OCI-LY3 (cell line): ENCODE results near the gene POU3F3.

Source experiments
- H2AFZ ChIP-seq: fragments of 200-600, 300-600 bp; shearing (Covaris generic); 2 replicates; pipeline ENCODE4 v1.6.0; 2014; ENCODE audit warnings: antibody characterized with exemption, low read depth, low read length
- H3K27ac ChIP-seq: fragments of 200-600, 300-600 bp; sonication (generic); 2 replicates; pipeline ENCODE4 v1.5.1; 2014; ENCODE audit warnings: mild to moderate bottlenecking, low read length, moderate library complexity, mixed read lengths
- H3K27me3 ChIP-seq: fragments of 200-600, 300-600 bp; sonication (generic); 2 replicates; pipeline ENCODE4 v1.6.1; 2014; ENCODE audit warnings: low read depth, low read length, mixed read lengths
- H3K36me3 ChIP-seq: fragments of 200-600, 300-600 bp; sonication (generic); replicated peaks from 2 replicates; pipeline ENCODE3; 2014; ENCODE audit warnings: low read depth, low read length, mixed read lengths
- H3K4me1 ChIP-seq: fragments of 300-600, 200-600 bp; sonication (generic); 2 replicates; pipeline ENCODE4 v1.6.1; 2014; ENCODE audit warnings: low read length, mixed read lengths
- H3K4me2 ChIP-seq: fragments of 200-600, 300-600 bp; sonication (generic); 2 replicates; pipeline ENCODE4 v1.6.1; 2014; ENCODE audit warnings: low read length, mixed read lengths
- H3K4me3 ChIP-seq: fragments of 300-600, 200-600 bp; sonication (generic); 2 replicates; pipeline ENCODE4 v1.5.1; 2014; ENCODE audit warnings: antibody characterized with exemption, mild to moderate bottlenecking, low read length, moderate library complexity
- H3K79me2 ChIP-seq: fragments of 300-600, 200-600 bp; shearing (Covaris generic); 2 replicates; pipeline ENCODE4 v1.6.1; 2014; ENCODE audit warnings: mild to moderate bottlenecking, low read length, mixed read lengths
- H3K9ac ChIP-seq: fragments of 300-600, 200-600 bp; shearing (Covaris generic); 2 replicates; pipeline ENCODE4 v1.6.0; 2014; ENCODE audit warnings: mild to moderate bottlenecking, low read length, moderate library complexity
- H3K9me3 ChIP-seq: fragments of 200-600, 300-600 bp; shearing (Covaris generic); 2 replicates; pipeline ENCODE4 v1.6.1; 2014; ENCODE audit warnings: low read length, mixed read lengths; ENCODE audit not compliant: insufficient read depth
- H4K20me1 ChIP-seq: fragments of 200-600, 300-600 bp; sonication (generic); 2 replicates; pipeline ENCODE4 v1.6.1; 2016; ENCODE audit warnings: low read length, mixed read lengths; ENCODE audit not compliant: insufficient read depth
- EZH2phosphoT487 ChIP-seq: fragments of 200-600 bp; shearing (Covaris generic); IDR thresholded peaks from 2 replicates; pipeline ENCODE4 v1.6.1; 2018; ENCODE audit warnings: antibody characterized with exemption, mixed run types, low read depth
- TF ChIP-seq, protein P1 (sequence below): fragments of 200-600, 300-600 bp; sonication (generic); IDR thresholded peaks from 2 replicates; pipeline ENCODE4 v1.5.1; 2014; ENCODE audit warnings: antibody characterized with exemption, low read length, low read depth

The POU3F3 gene

DNA sequence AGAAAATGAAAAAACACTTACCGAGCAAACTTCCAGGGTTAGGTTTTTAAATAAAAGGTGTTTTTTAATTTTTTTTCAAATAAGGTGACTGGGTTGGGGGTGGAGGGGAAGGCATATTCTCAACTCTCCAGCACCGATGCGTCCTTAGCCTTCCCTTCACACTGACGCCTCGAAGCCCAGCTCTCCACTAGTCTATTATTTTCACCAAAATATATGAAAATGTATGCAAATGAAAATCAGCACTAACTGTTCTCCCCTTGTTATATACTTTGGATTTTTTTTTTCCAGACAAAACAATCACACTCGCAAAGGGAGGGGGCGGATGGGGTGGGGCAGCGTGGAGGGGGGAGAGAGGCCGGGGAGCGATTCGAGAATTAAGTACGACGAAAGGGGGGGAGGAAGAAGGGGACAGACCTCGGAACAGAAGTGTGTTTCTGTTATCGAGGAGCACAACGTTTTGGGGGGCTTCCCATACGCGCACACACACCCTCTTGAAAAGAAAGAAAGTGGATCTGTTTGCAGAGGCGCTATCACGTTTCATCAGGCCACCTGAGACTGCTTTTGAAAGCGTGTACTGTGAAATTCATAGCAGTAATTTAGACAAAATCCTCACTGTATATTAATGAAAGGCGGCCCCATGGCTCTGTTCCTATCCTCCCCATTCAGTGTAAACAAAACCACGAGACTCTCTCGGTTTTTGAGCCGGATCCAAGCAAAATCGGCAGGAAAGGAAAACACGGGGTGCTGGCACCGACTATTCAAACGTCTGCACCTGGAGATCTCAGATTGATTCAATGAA is 2.4 kb upstream of the POU3F3 start:
- Histone ChIP-seq H3K4me1 (peaks cover 29% of the 10 kb centered on the region), H2AFZ (peak overlapping the region; percentile 27), H3K9ac (peak overlapping the region; percentile 14; the same call in 1 of the 2 replicates), H4K20me1 (no peaks in the 10 kb centered on the region), H3K9me3 (no peaks in the 10 kb centered on the region), H3K79me2 (no peaks in the 10 kb centered on the region), H3K27me3 (peaks cover 46% of the 10 kb centered on the region), H3K36me3 (no peaks in the 10 kb centered on the region), H3K4me2 (peak overlapping the region; percentile 81), H3K4me3 (peak overlapping the region; percentile 77), H3K27ac (no peak overlapping the region)
- TF ChIP-seq EZH2phosphoT487, result no peak
- TF ChIP-seq, protein P1, sequence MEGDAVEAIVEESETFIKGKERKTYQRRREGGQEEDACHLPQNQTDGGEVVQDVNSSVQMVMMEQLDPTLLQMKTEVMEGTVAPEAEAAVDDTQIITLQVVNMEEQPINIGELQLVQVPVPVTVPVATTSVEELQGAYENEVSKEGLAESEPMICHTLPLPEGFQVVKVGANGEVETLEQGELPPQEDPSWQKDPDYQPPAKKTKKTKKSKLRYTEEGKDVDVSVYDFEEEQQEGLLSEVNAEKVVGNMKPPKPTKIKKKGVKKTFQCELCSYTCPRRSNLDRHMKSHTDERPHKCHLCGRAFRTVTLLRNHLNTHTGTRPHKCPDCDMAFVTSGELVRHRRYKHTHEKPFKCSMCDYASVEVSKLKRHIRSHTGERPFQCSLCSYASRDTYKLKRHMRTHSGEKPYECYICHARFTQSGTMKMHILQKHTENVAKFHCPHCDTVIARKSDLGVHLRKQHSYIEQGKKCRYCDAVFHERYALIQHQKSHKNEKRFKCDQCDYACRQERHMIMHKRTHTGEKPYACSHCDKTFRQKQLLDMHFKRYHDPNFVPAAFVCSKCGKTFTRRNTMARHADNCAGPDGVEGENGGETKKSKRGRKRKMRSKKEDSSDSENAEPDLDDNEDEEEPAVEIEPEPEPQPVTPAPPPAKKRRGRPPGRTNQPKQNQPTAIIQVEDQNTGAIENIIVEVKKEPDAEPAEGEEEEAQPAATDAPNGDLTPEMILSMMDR, result no peak

DNA sequence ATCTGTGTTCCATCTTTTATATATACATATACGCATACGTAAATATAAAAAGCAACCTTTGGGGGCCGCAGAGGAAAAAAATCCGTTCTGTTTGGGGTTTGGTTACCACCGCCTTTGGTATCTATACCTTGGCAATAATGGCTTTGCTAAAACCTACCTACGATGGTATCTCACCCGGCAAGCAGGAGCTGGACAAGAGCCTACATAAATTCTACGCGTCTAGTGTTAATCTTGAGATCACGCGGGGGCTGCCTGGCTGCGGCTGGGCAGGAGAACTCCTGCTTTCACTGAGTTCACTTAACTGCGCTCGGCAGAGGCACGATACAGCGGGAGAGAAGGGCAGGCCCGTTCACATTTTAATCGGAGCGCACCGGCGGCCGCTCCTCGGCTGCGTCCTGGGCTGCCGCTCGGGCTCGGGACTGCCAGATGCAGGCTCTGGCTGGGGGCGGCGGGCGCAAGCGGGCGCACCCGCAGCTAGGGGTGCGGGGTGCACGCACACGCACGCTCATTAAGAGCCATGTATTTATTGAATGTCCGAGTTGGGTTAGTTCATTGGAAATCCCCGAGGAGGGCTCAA is 1.7 kb upstream of the POU3F3 start:
- no peaks in the 10 kb centered on the region for H3K36me3 ChIP-seq
- peak overlapping the region; percentile 77 for H3K4me3 ChIP-seq
- no peaks in the 10 kb centered on the region for H4K20me1 ChIP-seq
- peak overlapping the region; percentile 81 for H3K4me2 ChIP-seq
- peak overlapping the region; percentile 14; the same call in 1 of the 2 replicates for H3K9ac ChIP-seq
- H3K27ac ChIP-seq, result no peak overlapping the region
- no peaks in the 10 kb centered on the region for H3K9me3 ChIP-seq
- peak overlapping the region; percentile 27; the same call in 1 of the 2 replicates for H2AFZ ChIP-seq
- H3K27me3 ChIP-seq, result peaks cover 44% of the 10 kb centered on the region
- peaks cover 29% of the 10 kb centered on the region for H3K4me1 ChIP-seq
- no peaks in the 10 kb centered on the region for H3K79me2 ChIP-seq
- TF ChIP-seq, protein P1, result no peak
- peak; percentile 45; the same call in 1 of the 2 replicates for TF ChIP-seq EZH2phosphoT487

DNA sequence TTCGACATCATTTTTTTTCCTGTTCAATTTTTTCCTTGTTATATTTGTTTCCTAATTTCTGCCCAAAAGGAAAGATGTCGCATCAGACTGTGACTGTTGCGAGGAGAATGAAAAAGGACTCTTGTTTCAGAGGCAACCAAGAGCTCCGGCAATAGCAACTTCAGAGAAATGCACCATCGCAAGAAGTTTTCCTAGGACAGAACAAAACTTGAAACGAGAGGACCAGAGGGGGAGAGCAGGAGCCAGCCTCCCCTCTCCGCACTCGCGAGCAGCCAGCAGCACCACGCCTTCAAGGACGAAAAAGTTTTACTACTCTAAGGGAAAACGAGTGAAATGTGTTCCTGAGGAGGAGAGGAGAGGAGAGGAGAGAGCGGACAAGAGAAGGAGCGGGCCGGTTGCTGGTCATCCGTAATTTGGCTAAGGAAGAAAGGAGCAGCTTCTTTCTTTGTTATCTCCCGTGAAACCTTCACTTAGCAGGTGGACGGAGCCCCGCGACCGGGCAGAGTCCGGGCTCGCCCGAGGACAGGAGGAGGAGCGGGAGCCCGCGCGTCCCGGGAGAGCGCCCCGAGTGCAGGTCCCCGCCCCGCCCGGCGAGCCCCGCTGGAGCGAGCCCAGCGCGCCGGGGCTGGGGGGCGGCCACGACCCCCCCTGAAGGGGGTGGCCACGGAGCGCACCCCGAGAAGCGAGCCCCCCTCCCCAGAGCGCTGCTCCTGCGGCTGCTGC is 744 bp downstream of the POU3F3 start:
- no peaks in the 10 kb centered on the region for H3K36me3 ChIP-seq
- TF ChIP-seq EZH2phosphoT487, result no peak
- H3K4me3 ChIP-seq, result no peak overlapping the region
- H3K79me2 ChIP-seq, result no peaks in the 10 kb centered on the region
- H2AFZ ChIP-seq, result no peak overlapping the region
- no peaks in the 10 kb centered on the region for H4K20me1 ChIP-seq
- H3K9ac ChIP-seq, result no peak overlapping the region
- H3K9me3 ChIP-seq, result no peaks in the 10 kb centered on the region
- H3K27ac ChIP-seq, result no peak overlapping the region
- peaks cover 16% of the 10 kb centered on the region for H3K4me1 ChIP-seq
- H3K4me2 ChIP-seq, result no peak overlapping the region
- peaks cover 26% of the 10 kb centered on the region for H3K27me3 ChIP-seq

DNA sequence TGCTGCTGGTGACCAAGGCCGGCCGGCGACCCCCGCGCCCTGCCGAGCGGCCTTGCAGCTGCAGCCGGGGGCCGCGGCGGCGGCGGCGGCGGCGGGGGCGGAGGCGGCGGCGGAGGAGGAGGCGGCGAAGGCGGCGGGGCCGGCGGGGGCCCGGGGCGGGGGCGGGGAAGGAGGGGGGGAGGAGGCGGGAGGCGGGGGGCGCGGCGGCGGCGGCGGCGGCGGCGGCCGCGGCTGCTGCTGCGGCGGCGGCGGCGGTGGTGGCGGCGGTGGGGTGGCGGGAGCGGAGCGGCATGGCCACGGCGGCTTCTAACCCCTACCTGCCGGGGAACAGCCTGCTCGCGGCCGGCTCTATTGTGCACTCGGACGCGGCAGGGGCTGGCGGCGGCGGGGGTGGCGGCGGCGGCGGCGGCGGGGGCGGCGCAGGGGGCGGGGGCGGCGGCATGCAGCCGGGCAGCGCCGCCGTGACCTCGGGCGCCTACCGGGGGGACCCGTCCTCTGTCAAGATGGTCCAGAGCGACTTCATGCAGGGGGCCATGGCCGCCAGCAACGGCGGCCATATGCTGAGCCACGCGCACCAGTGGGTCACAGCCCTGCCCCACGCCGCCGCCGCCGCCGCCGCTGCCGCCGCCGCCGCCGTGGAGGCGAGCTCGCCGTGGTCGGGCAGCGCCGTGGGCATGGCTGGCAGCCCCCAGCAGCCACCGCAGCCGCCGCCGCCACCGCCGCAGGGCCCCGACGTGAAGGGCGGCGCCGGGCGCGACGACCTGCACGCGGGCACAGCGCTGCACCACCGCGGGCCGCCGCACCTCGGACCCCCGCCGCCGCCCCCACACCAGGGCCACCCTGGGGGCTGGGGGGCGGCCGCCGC is 1.5 kb downstream of the POU3F3 start:
- Histone ChIP-seq H3K27me3 (peaks cover 20% of the 10 kb centered on the region), H3K27ac (no peak overlapping the region), H3K4me3 (no peak overlapping the region), H4K20me1 (no peaks in the 10 kb centered on the region), H3K79me2 (no peaks in the 10 kb centered on the region), H2AFZ (no peak overlapping the region), H3K36me3 (no peaks in the 10 kb centered on the region), H3K4me2 (no peak overlapping the region), H3K9ac (no peak overlapping the region), H3K4me1 (peaks cover 16% of the 10 kb centered on the region), H3K9me3 (no peaks in the 10 kb centered on the region)
- no peak for TF ChIP-seq EZH2phosphoT487
- TF ChIP-seq, protein P1, result no peak
